Iris pigment epithelial cell (primary cell): Measurements from ENCODE around the gene ERC1.
"Not testable (repeated sequence)": the region's sequence is repeated elsewhere in the genome, so short reads cannot be mapped to it uniquely, and the experiment has no call there.

ENCODE experiments used
- DNase-seq: peaks from one replicate; pipeline ENCODE4 v3.0.0-alpha.2; 2011; ENCODE audit warnings: low read depth

The ERC1 gene

GRCh38 chr12:1355871-1356270 is 364.8 kb downstream of the ERC1 start:
- DNase-seq: not testable (repeated sequence)

- peak; percentile 30 for DNase-seq
Observed at GRCh38 chr12:1356285-1356684, 365.3 kb downstream of the ERC1 start.

GRCh38 chr12:1357171-1357570 is 366.1 kb downstream of the ERC1 start:
- DNase-seq: peak; percentile 69

DNA sequence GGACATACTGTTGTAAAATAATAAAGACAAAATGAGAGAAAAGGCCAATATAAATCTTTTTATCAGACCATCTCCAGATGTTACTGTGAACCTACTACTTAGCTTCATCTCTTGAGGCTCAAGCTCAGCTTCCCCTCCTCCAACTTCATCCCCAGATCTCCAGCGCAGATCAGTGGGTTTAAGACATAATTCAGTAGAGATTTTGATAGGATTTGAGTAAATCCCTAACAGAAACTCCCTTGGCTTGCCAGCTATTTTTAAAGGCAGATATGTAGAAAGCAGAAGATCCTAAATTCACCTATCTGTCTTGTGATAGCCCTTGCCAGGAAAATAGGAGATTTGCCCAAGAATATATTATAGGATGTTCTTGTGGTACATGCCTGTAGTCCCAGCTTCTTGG is 366.7 kb downstream of the ERC1 start:
- DNase-seq: no peak

GRCh38 chr12:1360441-1361210 is 369.6 kb downstream of the ERC1 start:
- peak; percentile 72 for DNase-seq

DNA sequence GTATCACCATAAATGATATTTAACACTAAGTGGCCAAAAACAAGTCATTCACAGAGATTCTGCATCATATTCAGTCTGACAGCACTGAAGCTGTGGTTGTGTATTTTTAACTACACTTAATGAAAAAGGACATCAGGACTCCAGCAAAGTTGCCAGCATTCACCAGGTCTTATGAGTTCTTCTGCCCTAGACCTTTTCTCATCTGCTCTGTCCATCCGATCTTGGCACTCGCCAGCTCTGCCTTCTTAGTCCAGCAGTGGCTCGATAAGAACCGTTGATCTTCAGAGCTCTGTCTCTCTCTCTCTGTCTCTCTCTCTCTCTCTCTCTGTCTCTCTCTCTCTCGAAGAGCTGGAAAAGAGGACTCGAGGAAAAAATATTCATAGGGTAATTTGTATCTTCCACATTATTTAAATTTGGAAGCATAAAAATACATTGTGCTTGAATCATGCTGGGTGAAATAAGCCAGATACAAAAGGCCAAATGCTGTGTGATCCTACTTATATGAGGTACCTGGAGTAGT is 371.2 kb downstream of the ERC1 start:
- no peak for DNase-seq

- DNase-seq: no peak
Observed at GRCh38 chr12:1365703-1366102, 374.7 kb downstream of the ERC1 start.

DNA sequence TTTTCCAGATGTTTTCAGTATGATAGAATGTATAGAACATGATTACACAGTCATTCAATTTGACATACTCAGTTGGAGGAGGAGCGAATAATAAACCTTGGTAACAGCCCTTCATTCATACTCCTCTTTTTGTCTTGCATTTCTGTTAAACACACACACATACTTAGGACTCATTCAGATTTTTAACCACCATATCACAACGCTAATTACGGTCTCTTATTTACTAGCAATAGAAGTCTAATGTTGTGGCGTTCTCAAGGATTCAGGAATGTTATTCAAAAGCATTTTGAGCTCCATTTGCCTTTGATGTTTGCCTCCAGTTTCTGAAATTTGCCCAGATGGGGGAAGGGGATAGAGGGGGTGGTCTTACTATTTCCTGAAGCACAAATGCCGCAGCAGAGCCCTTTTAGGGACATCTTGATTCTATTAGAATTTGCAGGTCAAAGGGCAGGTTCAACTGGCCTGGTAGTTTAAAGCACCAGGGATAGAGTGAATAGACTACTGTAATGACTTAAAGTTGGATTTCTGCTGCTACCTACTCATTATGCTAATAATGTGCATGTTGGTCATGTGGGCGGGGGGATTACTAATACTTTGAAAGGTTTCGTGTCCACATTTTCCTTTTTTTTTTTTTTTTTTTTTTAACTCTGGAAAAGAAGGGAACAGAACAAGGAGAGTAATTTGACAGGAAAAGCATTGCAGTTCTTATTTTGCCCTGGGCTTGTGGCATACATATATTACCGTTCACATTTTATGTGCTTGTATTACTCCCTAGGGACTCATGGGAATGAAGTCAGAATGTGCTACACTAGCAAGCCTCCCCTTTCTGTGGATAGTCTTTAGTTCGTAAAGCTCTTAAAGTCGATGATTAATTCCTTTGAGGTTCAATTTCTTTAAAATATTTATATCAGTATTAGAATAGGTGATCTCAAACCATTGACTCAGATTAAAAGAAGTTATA is 376.6 kb downstream of the ERC1 start:
- DNase-seq: no peak

- peak; percentile 5 for DNase-seq
Observed at GRCh38 chr12:1369460-1369859, 378.4 kb downstream of the ERC1 start.

GRCh38 chr12:1369938-1370500 is 379.0 kb downstream of the ERC1 start:
- no peak for DNase-seq

GRCh38 chr12:1373901-1374735 is 383.1 kb downstream of the ERC1 start:
- peak; percentile 74 for DNase-seq

DNA sequence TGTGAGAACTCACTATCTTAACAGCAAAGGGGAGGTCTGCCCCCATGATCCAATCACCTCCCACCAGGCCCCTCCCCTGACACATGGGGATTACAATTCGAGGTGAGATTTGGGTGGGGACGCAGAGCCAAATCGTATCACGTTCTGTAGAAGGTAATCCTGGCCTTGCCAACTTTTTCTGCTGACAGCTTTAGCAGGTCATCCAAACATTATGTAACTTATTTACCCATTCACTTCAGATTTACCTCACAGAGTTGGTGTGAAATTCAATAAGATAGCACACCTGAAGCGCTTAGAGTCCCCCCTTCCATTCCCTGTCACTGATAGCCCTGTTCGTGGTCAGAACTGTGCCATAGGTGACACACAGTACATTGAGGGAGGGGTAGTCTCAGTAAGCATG is 384.3 kb downstream of the ERC1 start:
- DNase-seq: no peak

DNA sequence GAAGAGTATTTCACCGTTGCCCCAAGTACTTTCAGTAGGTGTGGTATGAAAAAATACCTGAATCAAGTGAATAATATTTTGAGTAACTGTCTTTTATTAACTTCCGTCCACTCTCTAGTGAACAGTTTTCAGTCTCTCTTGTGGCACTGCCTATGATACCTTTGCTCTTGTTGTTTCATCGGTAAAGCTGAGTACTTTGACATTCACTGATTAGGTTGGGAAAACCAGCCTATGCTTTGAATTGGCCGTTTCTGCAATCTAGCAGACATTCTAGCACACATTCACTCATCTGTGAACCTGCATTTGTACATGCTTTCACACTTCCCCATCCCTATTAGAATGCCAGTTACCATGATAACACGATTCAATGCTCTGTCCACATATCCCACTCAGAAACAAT is 386.1 kb downstream of the ERC1 start:
- DNase-seq: no peak

DNA sequence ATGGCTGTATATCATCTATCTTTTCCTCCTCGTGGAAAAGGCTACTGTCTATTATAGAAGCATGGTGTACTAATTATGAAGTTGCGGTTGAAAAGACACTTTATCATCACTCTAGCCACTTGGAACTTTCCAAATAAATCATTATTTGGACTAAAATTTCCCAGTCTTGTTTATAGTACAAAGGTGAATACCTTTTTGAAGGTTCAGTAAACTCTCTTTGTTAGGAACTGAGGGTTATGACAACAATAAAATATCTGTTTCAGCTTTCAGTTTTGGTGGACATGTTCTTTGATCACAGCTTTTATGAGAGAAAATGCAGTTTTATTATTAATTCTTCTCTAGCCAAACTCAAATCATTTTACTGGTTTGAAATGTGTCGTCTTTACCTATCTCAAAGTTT is 386.7 kb downstream of the ERC1 start:
- no peak for DNase-seq

- DNase-seq: no peak
Observed at GRCh38 chr12:1380171-1380851, 389.3 kb downstream of the ERC1 start.

GRCh38 chr12:1382151-1382550 is 391.1 kb downstream of the ERC1 start:
- DNase-seq: no peak

DNA sequence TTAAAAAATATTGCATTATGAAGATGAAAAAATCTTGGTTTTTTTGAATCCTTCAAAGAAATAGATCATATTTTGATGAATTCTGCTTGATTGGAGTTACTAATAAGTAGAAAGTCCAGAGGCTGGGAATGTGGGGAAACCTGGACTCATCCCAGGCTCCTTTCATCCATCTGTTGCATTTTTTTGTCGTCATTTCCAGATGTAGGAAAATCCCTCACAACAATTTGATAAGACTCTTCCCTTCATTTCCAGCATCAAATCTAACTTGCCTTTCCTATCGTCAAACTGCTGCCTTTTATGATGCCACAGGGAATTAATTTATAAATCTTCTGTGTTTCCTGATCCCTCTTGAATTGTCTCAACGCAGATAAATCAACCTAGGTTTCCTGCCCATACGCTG is 391.8 kb downstream of the ERC1 start:
- DNase-seq: no peak

- no peak for DNase-seq
Observed at GRCh38 chr12:1383758-1384157, 392.7 kb downstream of the ERC1 start.

GRCh38 chr12:1384910-1385309 is 393.9 kb downstream of the ERC1 start:
- DNase-seq: peak; percentile 7

DNA sequence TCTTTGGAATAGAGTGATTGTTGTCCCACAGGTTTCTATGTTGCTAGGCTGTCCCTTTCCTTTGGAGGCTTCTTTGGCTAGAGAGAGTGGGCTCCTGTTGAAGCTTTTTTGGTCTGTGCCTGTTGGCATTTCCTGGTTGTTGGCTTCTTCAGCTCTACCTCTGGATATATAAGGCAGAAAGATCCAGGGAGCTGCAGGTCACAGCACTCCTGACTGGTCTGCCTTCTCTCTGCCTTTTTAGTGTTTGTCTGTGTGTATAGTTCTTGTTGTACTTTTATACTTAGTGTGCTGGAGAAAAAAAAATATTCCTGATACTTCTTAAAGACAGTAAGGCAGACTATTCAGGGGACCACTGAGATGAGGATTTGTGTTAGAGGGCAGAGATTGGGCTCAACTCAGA is 400.7 kb downstream of the ERC1 start:
- no peak for DNase-seq

DNA sequence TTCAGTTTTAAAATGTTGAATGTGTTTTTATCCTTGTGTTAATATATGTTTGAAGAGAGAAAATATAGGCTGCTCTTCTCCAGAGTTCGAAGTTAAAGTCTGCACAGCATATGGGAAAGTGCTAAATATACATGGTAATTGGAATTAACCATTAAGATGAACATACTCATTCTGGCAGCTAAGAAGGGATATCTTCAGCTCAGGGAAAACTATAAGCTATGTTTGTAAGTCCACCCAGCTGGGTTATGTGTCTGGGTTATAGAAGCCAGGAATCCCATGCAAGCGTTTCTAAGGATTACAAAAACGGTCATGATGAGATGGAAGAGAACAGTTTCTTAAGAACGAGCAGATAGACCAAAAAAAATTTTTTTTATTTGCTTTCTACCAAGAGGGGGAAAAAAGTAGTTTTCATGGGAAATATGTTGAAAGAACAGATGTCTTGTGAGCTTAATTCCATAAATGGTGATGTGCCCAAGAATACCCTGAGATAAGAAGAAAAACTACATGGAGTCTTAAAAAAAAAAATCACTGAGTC is 404.5 kb downstream of the ERC1 start:
- no peak for DNase-seq
